Activated CD4-positive, alpha-beta T cell treated with anti-CD3 and anti-CD28 coated beads, Interleukin-2, amount 10 ng/mL, durations not matched to agents 24 days and 14 days (primary cell): ENCODE measurements around the gene RMDN3. TPM values are rescaled to one million over a fixed set of nuclear protein-coding genes. Genes with fewer than 3 reads are reported as not detected.

ENCODE experiments used
- DNase-seq: peaks from one replicate; pipeline ENCODE4 v3.0.0; 2022
- H3K27ac Mint-ChIP-seq: one replicate; pipeline ENCODE4 v1.8.0; 2022; ENCODE audit warnings: mild to moderate bottlenecking, mixed read lengths
- H3K27me3 Mint-ChIP-seq: one replicate; pipeline ENCODE4 v1.8.0; 2022; ENCODE audit warnings: mixed read lengths
- H3K36me3 Mint-ChIP-seq: one replicate; pipeline ENCODE4 v1.8.0; 2022; ENCODE audit warnings: low read depth, mild to moderate bottlenecking, mixed read lengths
- H3K4me1 Mint-ChIP-seq: one replicate; pipeline ENCODE4 v1.8.0; 2021; ENCODE audit warnings: mixed read lengths
- H3K4me3 Mint-ChIP-seq: one replicate; pipeline ENCODE4 v1.8.0; 2022; ENCODE audit warnings: mild to moderate bottlenecking, moderate library complexity, mixed read lengths
- H3K9me3 Mint-ChIP-seq: one replicate; pipeline ENCODE4 v1.8.0; 2021; ENCODE audit warnings: mixed read lengths
- intact Hi-C: fragments of 100-400 bp; cut with micrococcal nuclease; formaldehyde crosslinking; loops from one replicate; pipeline ENCODE4 v1.15.1; 2023
- total RNA-seq: library from RNA; stranded (reverse); gene quantifications from 2 replicates; pipeline ENCODE4 v1.2.3, GENCODE V29; 2022

The RMDN3 gene
- total RNA-seq, 1 donor from 2014 or later: 36.1 TPM

DNA sequence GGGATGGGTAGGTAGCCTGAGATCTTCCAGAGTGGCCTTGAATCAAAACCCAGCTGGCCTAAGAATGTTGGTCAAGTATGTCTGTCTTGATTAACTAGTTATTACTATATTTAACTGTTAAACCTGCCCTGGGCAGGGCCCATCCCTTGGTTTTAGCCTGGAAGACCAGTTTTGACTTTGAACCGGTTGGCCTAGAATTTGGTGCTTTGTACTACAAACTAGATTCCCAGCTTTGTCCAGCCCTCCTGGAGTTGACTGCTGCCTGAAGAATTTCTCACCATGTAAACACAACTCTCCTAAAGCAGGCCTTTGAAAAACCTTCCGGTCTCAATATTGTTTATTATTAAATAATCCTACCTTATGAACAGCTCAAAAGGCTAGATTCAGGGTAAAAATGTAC is 30.8 kb upstream of the RMDN3 start:
- H3K36me3 Mint-ChIP-seq: peaks cover 2% of the 10 kb centered on the region
- H3K9me3 Mint-ChIP-seq: no peaks in the 10 kb centered on the region
- no peaks in the 10 kb centered on the region for H3K27me3 Mint-ChIP-seq
- H3K4me3 Mint-ChIP-seq: no peak overlapping the region
- intact Hi-C loops: loop anchor here (2.0 kb wide), 1 partner anchor 21 kb away; the partner anchor contains the start of genes DNAJC17 and ZFYVE19
- no peak overlapping the region for H3K27ac Mint-ChIP-seq
- no peak for DNase-seq
- peaks cover 27% of the 10 kb centered on the region for H3K4me1 Mint-ChIP-seq

- intact Hi-C loops: no loop called here
- no peaks in the 10 kb centered on the region for H3K9me3 Mint-ChIP-seq
- no peak for DNase-seq
- peaks cover 5% of the 10 kb centered on the region for H3K36me3 Mint-ChIP-seq
- peaks cover 27% of the 10 kb centered on the region for H3K4me1 Mint-ChIP-seq
- H3K27me3 Mint-ChIP-seq: no peaks in the 10 kb centered on the region
- no peak overlapping the region for H3K4me3 Mint-ChIP-seq
- no peak overlapping the region for H3K27ac Mint-ChIP-seq
These were observed 30.1 kb upstream of the RMDN3 start for GRCh38 chr15:40785164-40785563.

- H3K27ac Mint-ChIP-seq: no peak overlapping the region
- H3K4me3 Mint-ChIP-seq: no peak overlapping the region
- peak; percentile 94 for DNase-seq
These were observed 27.7 kb upstream of the RMDN3 start for GRCh38 chr15:40782609-40783227.

DNA sequence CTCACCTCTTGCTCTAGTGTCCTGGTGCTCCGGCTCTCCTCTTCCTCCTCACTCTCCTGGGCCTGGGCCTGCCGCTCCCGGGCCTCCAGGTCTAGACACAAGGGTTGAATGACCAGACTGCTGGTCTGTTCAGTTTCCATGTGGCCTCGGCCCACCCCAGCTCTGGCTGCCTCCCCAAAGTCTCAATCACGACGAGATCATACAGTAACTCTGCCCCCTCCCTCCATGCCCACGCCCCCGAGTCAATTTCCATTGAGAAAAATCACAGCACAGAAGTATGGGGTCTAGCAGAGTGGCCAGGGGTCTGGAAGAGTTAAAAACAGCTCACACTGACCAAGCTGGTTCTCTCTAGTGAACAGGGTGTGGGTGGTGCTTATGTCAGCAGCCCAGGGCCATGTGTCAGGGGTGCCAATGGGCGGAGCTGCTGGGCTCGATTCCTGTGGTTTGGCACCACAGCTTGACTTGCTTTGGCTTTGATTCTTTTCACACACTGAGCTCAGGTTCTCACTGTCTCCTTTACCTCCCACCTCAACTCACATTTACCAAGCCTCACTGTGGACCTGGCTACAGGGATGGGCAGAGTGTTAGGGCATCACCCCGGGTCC is 21.6 kb upstream of the RMDN3 start:
- Mint-ChIP-seq H3K9me3 (no peaks in the 10 kb centered on the region), H3K36me3 (peaks cover 29% of the 10 kb centered on the region), H3K4me3 (no peak overlapping the region), H3K4me1 (peaks cover 10% of the 10 kb centered on the region), H3K27ac (no peak overlapping the region), H3K27me3 (no peaks in the 10 kb centered on the region)
- DNase-seq: peak; percentile 66
- intact Hi-C loops: no loop called here

More at GRCh38 chr15:40782609-40783227, 27.7 kb upstream of the RMDN3 start:
- Mint-ChIP-seq H3K36me3 (peaks cover 12% of the 10 kb centered on the region), H3K9me3 (no peaks in the 10 kb centered on the region), H3K4me1 (peaks cover 19% of the 10 kb centered on the region), H3K27me3 (no peaks in the 10 kb centered on the region)
- intact Hi-C loops: loop anchor here (1.0 to 5.0 kb wide), 3 partner anchors 38 to 104 kb away; no protein-coding TSS in a partner anchor

- Mint-ChIP-seq H3K4me3 (no peak overlapping the region), H3K4me1 (peaks cover 10% of the 10 kb centered on the region), H3K27me3 (no peaks in the 10 kb centered on the region), H3K9me3 (no peaks in the 10 kb centered on the region), H3K27ac (no peak overlapping the region), H3K36me3 (peaks cover 31% of the 10 kb centered on the region)
- no peak for DNase-seq
- intact Hi-C loops: no loop called here
These were observed 20.9 kb upstream of the RMDN3 start for GRCh38 chr15:40775740-40776536.

GRCh38 chr15:40775007-40775406 is 20.0 kb upstream of the RMDN3 start:
- no peaks in the 10 kb centered on the region for H3K9me3 Mint-ChIP-seq
- intact Hi-C loops: no loop called here

DNA sequence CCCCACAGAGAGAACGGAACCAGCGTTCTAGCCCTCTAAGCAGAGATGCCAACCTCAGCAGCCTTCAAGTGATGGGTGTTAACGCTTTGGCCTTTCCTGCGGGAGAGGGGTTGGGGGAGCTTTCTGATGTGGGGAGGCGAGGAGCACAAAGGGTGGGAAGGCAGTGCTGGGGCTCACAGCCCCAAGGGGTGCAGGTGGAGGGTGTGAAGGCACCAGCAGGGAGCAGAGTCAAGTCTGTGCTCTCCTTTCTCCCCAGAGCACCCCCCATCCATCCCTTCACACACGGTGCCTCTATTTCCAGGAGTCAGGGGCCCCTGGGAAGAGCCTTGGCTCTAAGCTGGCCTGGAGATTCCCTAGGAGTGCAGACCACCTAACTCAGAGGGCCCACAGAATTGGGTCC is 18.8 kb upstream of the RMDN3 start:
- no peak for DNase-seq
- H3K4me1 Mint-ChIP-seq: peaks cover 22% of the 10 kb centered on the region
- H3K4me3 Mint-ChIP-seq: no peak overlapping the region
- no peak overlapping the region for H3K27ac Mint-ChIP-seq
- H3K27me3 Mint-ChIP-seq: no peaks in the 10 kb centered on the region
- H3K36me3 Mint-ChIP-seq: peaks cover 25% of the 10 kb centered on the region
- no peaks in the 10 kb centered on the region for H3K9me3 Mint-ChIP-seq
- intact Hi-C loops: no loop called here

More at GRCh38 chr15:40775007-40775406, 20.0 kb upstream of the RMDN3 start:
- H3K36me3 Mint-ChIP-seq: peaks cover 29% of the 10 kb centered on the region
- no peak for DNase-seq
- H3K27me3 Mint-ChIP-seq: no peaks in the 10 kb centered on the region
- H3K4me3 Mint-ChIP-seq: no peak overlapping the region
- no peak overlapping the region for H3K27ac Mint-ChIP-seq
- H3K4me1 Mint-ChIP-seq: peaks cover 13% of the 10 kb centered on the region

GRCh38 chr15:40773496-40773895 is 18.4 kb upstream of the RMDN3 start:
- H3K4me1 Mint-ChIP-seq: peaks cover 25% of the 10 kb centered on the region
- no peak overlapping the region for H3K27ac Mint-ChIP-seq
- H3K27me3 Mint-ChIP-seq: no peaks in the 10 kb centered on the region
- H3K36me3 Mint-ChIP-seq: peaks cover 24% of the 10 kb centered on the region
- no peak overlapping the region for H3K4me3 Mint-ChIP-seq
- DNase-seq: no peak
- H3K9me3 Mint-ChIP-seq: no peaks in the 10 kb centered on the region
- intact Hi-C loops: no loop called here

DNA sequence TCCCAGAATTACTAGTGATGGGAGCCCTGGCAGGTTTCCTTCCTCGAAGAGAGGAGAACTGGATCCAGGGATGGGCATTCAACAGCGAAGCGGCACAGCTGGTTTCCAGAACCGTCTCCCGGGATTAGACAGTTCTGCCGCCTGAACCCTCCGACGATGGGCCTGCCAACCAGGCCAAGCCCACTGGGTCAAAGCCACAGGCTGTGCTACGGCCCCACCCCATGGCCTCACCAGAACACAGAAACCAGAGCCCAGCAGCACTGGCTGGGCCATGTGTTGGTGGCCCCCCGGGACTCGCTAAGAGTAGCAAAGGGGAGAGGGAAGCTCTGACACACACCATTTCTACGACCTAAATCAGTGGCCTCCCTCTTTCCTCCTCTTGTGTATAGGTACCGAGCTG is 17.0 kb upstream of the RMDN3 start:
- no peak overlapping the region for H3K27ac Mint-ChIP-seq
- H3K4me1 Mint-ChIP-seq: peaks cover 23% of the 10 kb centered on the region
- peaks cover 30% of the 10 kb centered on the region for H3K36me3 Mint-ChIP-seq
- intact Hi-C loops: no loop called here
- DNase-seq: no peak
- H3K4me3 Mint-ChIP-seq: no peak overlapping the region
- H3K27me3 Mint-ChIP-seq: no peaks in the 10 kb centered on the region
- no peaks in the 10 kb centered on the region for H3K9me3 Mint-ChIP-seq

GRCh38 chr15:40771242-40771641 is 16.2 kb upstream of the RMDN3 start:
- peaks cover 24% of the 10 kb centered on the region for H3K36me3 Mint-ChIP-seq
- H3K27ac Mint-ChIP-seq: no peak overlapping the region
- no peak for DNase-seq
- no peaks in the 10 kb centered on the region for H3K9me3 Mint-ChIP-seq
- H3K4me3 Mint-ChIP-seq: no peak overlapping the region
- H3K27me3 Mint-ChIP-seq: no peaks in the 10 kb centered on the region
- intact Hi-C loops: no loop called here
- H3K4me1 Mint-ChIP-seq: peaks cover 17% of the 10 kb centered on the region

DNA sequence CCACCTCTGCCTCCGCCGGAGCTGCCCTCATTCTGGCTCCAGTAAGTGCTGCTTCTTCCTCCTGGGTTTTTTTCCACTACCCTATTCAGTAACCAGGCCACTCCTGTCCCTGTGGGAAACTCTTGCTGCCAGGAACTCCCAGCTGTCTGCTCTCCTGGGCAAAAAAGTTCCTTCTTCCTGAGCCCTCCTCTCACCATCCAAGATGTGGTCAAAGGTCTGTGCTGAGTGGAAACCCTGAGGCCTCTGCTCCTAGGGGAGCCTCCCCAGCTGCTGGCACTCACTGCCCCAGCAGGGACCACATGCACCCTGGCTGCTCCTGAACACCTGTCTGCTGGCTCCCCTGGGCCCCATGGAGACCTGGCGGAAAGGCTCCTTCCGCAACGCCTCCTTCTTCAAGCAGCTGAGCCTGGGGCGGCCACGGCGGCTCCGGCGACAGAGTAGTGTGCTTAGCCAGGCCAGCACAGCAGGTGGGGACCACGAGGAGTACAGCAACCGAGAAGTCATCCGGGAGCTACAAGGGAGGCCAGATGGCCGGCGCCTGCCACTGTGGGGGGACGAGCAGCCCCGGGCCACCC is 15.2 kb upstream of the RMDN3 start:
- no peak for DNase-seq
- Mint-ChIP-seq H3K4me3 (peak overlapping the region; percentile 63), H3K36me3 (peaks cover 21% of the 10 kb centered on the region)

DNA sequence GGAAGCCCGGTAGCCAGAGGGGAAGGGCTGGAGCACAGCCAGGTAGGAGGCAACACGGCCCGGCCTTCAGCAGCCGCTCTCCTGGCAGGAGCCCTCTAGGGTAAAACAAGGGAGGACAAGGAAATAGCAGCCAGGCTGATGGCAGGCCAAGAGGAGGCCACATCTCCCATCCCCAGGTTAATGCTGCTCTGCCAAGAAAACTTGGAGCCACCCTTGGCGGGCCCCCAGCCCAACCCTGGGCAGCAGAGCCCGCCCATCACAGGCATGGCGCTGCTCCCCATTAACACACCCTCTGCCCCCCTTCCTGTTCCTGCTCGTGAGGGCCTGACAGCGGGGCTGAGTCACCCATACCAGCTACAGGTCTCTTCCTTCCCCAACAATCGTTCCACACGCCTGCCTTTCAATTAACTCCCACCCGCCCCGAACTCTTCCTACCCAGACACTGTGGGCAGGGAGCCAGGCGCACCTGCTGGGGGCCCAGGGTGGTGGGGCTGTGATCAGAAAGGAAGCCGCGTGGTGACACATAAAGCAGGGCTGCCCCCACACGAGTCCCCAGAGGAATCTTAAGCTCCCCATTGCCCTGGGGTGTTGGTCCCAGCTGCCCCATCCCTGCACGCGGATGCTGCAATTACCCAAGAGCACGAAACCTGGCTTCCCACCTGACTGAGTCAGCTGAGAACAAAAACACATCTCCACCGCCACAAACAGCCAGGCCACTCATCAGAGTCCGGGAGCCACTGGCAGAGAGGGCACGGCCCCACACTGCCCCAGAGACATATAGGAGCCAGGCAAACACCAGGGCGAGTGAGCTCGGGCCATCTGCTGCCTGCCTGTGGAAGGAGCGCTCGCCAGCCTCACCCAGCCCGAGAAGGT is 14.5 kb upstream of the RMDN3 start, which contains the start of gene C15orf62:
C15orf62 (plus strand) TSS at position 707 of the 873 bp plus-strand sequence. CDS start 516 bp downstream, outside the sequence.
- intact Hi-C loops: loop anchor here (10.0 kb wide), 2 partner anchors 175 to 205 kb away; partner anchors contain the start of genes CCDC32, KNL1 and RPUSD2
- Mint-ChIP-seq H3K27ac (peak within 1 kb of the TSS; percentile 83), H3K4me1 (peaks cover 29% of the 10 kb centered on the region), H3K36me3 (peaks cover 17% of the 10 kb centered on the region), H3K4me3 (peak within 1 kb of the TSS; percentile 63), H3K27me3 (no peaks in the 10 kb centered on the region), H3K9me3 (no peaks in the 10 kb centered on the region)
- DNase-seq: peak; percentile 79

More for the DNA sequence above, 15.2 kb upstream of the RMDN3 start:
- peak overlapping the region; percentile 83 for H3K27ac Mint-ChIP-seq
- H3K27me3 Mint-ChIP-seq: no peaks in the 10 kb centered on the region
- no peaks in the 10 kb centered on the region for H3K9me3 Mint-ChIP-seq
- peaks cover 24% of the 10 kb centered on the region for H3K4me1 Mint-ChIP-seq
- intact Hi-C loops: no loop called here
